Measurements from ENCODE around the gene NEDD4L. TPM values are rescaled to one million over a fixed set of nuclear protein-coding genes. Genes with fewer than 3 reads are reported as not detected.

Gene NEDD4L
- polyA plus RNA-seq, 1 of the 3 experiments (the other 2 are of a cell fraction), result 13.2 TPM

GRCh38 chr18:58271770-58272169, 227.7 kb downstream of the NEDD4L start:
- ChIA-PET CTCF (interaction anchor here (0.6 to 1.2 kb wide), 2 partner anchors 10 to 12 kb away, joined by 3 read pairs; no protein-coding TSS in a partner anchor), POLR2A (no interaction called here)
- Histone ChIP-seq H4K20me1 (ENCODE audit: insufficient read depth) (no peaks in the 10 kb centered on the region), H3K9me3 (no peaks in the 10 kb centered on the region), H3K4me2 (no peak overlapping the region), H3K9ac (no peak overlapping the region), H3K79me2 (ENCODE audit: insufficient read depth) (no peaks in the 10 kb centered on the region), H3F3A (replicated peaks; ENCODE audit: insufficient read depth) (no peaks in the 10 kb centered on the region), H3K4me3 (ENCODE audit: low read depth in 2 of 2, low read length in 1 of 2) (no peak overlapping the region), H2AFZ (ENCODE audit: low read depth) (no peak overlapping the region), H3K27me3 (ENCODE audit: insufficient read depth) (no peaks in the 10 kb centered on the region), H3K27ac (ENCODE audit: low read depth in 2 of 2, low read length in 1 of 2) (no peak overlapping the region), H3K36me3 (replicated peaks in 1 of 2; ENCODE audit: control insufficient read depth in 1 of 2, insufficient read depth in 2 of 2, low read length in 1 of 2) (no peaks in the 10 kb centered on the region), H3K9me2 (no peaks in the 10 kb centered on the region), H3K4me1 (ENCODE audit: control insufficient read depth in 1 of 2, insufficient read depth in 2 of 2, low read depth in 1 of 2, low read length in 1 of 2) (peaks cover 0 to 10% of the 10 kb centered on the region in 2 experiments; a peak in 2 of 4 replicates)
- DNase-seq, result no peak
- TF ChIP-seq, protein P1, sequence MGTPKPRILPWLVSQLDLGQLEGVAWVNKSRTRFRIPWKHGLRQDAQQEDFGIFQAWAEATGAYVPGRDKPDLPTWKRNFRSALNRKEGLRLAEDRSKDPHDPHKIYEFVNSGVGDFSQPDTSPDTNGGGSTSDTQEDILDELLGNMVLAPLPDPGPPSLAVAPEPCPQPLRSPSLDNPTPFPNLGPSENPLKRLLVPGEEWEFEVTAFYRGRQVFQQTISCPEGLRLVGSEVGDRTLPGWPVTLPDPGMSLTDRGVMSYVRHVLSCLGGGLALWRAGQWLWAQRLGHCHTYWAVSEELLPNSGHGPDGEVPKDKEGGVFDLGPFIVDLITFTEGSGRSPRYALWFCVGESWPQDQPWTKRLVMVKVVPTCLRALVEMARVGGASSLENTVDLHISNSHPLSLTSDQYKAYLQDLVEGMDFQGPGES (IDR thresholded peaks at IDR 0.05; ENCODE audit: low read depth, low read length), result no peak
- TF ChIP-seq NFIC (IDR thresholded peaks at IDR 0.05; ENCODE audit: borderline replicate concordance) (no peak), CHD2 (IDR thresholded peaks at IDR 0.05; ENCODE audit: low read length, partially characterized antibody) (no peak)
- WGBS (ENCODE audit: low lambda C conversion rate), result 84% methylated on average over 2 of the region's 2 CpGs

- CTCF ChIA-PET, result interaction anchor here (0.6 to 1.2 kb wide), 2 partner anchors 10 to 11 kb away, joined by 3 read pairs; no protein-coding TSS in a partner anchor
- POLR2A ChIA-PET, result no interaction called here
- Histone ChIP-seq H2AFZ (ENCODE audit: low read depth) (no peak overlapping the region), H3K9ac (no peak overlapping the region), H3K27ac (ENCODE audit: low read depth in 2 of 2, low read length in 1 of 2) (no peak overlapping the region), H3K9me3 (no peaks in the 10 kb centered on the region), H3K79me2 (ENCODE audit: insufficient read depth) (no peaks in the 10 kb centered on the region), H3K27me3 (ENCODE audit: insufficient read depth) (no peaks in the 10 kb centered on the region), H4K20me1 (ENCODE audit: insufficient read depth) (no peaks in the 10 kb centered on the region), H3F3A (replicated peaks; ENCODE audit: insufficient read depth) (no peaks in the 10 kb centered on the region), H3K36me3 (replicated peaks in 1 of 2; ENCODE audit: control insufficient read depth in 1 of 2, insufficient read depth in 2 of 2, low read length in 1 of 2) (no peaks in the 10 kb centered on the region), H3K4me2 (no peak overlapping the region), H3K9me2 (no peaks in the 10 kb centered on the region), H3K4me3 (ENCODE audit: low read depth in 2 of 2, low read length in 1 of 2) (no peak overlapping the region), H3K4me1 (ENCODE audit: control insufficient read depth in 1 of 2, insufficient read depth in 2 of 2, low read depth in 1 of 2, low read length in 1 of 2) (peaks cover 1 to 10% of the 10 kb centered on the region in 2 experiments; a peak in 3 of 4 replicates)
- no peak for DNase-seq
- 98% methylated on average over 6 of the region's 6 CpGs for WGBS (ENCODE audit: low lambda C conversion rate)
- TF ChIP-seq TCF12 (IDR thresholded peaks at IDR 0.05), result no peak
Observed at GRCh38 chr18:58272209-58272608, 228.2 kb downstream of the NEDD4L start.

DNA sequence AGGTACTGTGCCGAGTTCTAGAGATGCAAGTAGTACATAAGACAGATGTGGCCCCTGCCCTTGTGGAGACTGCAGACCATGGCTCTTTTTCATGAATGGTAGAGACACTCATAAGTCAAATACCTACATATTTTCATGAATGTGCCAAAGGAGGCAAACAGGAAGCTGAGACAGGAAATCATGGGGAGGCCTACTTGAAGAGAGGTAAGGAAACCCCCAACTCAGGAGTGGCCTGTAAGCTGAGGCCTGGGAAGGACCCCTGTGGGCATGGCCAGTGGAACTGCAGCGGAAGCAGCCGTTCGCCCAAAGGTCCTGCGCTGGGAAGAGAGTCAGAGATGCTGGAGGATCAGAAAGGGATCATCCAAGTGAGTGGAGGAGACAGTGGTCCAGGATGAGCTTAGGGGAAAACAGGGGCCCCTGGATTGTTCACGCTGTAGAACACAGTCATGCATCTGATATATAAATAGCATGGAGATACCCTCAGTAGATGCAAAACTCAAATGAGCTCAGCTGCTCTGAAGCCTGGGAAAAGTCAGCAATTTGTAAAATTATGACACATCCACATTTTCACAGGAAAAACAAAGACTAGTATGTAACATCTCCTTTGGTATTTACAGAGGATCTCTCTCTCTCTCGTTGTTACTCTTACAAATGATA, 228.9 kb downstream of the NEDD4L start:
- peak overlapping the region; percentile 32; the same call in 1 of the 2 replicates for H2AFZ ChIP-seq (ENCODE audit: low read depth)
- H3K4me2 ChIP-seq, result no peak overlapping the region
- no peaks in the 10 kb centered on the region for H4K20me1 ChIP-seq (ENCODE audit: insufficient read depth)
- H3F3A ChIP-seq (replicated peaks; ENCODE audit: insufficient read depth), result no peaks in the 10 kb centered on the region
- no peaks in the 10 kb centered on the region for H3K9me2 ChIP-seq
- H3K9ac ChIP-seq, result no peak overlapping the region
- 90% methylated on average over 7 of the region's 7 CpGs for WGBS (ENCODE audit: low lambda C conversion rate)
- DNase-seq, result no peak
- H3K9me3 ChIP-seq, result no peaks in the 10 kb centered on the region
- no peak overlapping the region for H3K4me3 ChIP-seq (ENCODE audit: low read depth in 2 of 2, low read length in 1 of 2)
- H3K27ac ChIP-seq (ENCODE audit: low read depth in 2 of 2, low read length in 1 of 2), result no peak overlapping the region
- H3K4me1 ChIP-seq (ENCODE audit: control insufficient read depth in 1 of 2, insufficient read depth in 2 of 2, low read depth in 1 of 2, low read length in 1 of 2), result peaks cover 3 to 10% of the 10 kb centered on the region in 2 experiments; a peak in 3 of 4 replicates
- H3K36me3 ChIP-seq (replicated peaks in 1 of 2; ENCODE audit: control insufficient read depth in 1 of 2, insufficient read depth in 2 of 2, low read length in 1 of 2), result no peaks in the 10 kb centered on the region
- no peaks in the 10 kb centered on the region for H3K79me2 ChIP-seq (ENCODE audit: insufficient read depth)
- no peaks in the 10 kb centered on the region for H3K27me3 ChIP-seq (ENCODE audit: insufficient read depth)
- ChIA-PET CTCF (no interaction called here), POLR2A (interaction anchor here (1.1 kb wide), 1 partner anchor 17 kb away, joined by 3 read pairs; no protein-coding TSS in a partner anchor)
- TF ChIP-seq NRF1 (IDR thresholded peaks at IDR 0.05; ENCODE audit: low read depth, low read length) (no peak), SMC3 (IDR thresholded peaks at IDR 0.05; ENCODE audit: low read depth, low read length) (no peak), NFIC (IDR thresholded peaks at IDR 0.05; ENCODE audit: borderline replicate concordance) (no peak), FOXJ3 (CRISPR knock-in tag; IDR thresholded peaks at IDR 0.05) (no peak), RXRA (IDR thresholded peaks at IDR 0.05; ENCODE audit: borderline replicate concordance, low read depth) (no peak), REST (IDR thresholded peaks at IDR 0.05; ENCODE audit: low read depth, low read length) (no peak), RAD21 (IDR thresholded peaks at IDR 0.05; ENCODE audit: low read length) (no peak), POLR2AphosphoS5 (IDR thresholded peaks at IDR 0.05; ENCODE audit: low read depth, low read length) (no peak), MXI1 (IDR thresholded peaks at IDR 0.05; ENCODE audit: low read depth, low read length) (no peak), RCOR1 (IDR thresholded peaks at IDR 0.05; ENCODE audit: low read length) (no peak), TEAD4 (IDR thresholded peaks at IDR 0.05; ENCODE audit: borderline replicate concordance, insufficient read depth) (no peak), JUND (IDR thresholded peaks at IDR 0.05) (no peak), YY1 (IDR thresholded peaks at IDR 0.05; ENCODE audit: low read depth) (no peak)
- TF ChIP-seq, protein P2, sequence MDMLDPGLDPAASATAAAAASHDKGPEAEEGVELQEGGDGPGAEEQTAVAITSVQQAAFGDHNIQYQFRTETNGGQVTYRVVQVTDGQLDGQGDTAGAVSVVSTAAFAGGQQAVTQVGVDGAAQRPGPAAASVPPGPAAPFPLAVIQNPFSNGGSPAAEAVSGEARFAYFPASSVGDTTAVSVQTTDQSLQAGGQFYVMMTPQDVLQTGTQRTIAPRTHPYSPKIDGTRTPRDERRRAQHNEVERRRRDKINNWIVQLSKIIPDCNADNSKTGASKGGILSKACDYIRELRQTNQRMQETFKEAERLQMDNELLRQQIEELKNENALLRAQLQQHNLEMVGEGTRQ (IDR thresholded peaks at IDR 0.05; ENCODE audit: borderline replicate concordance, low read depth, low read length), result no peak

Measured in SK-N-SH (cell line).